ENCODE measurements around the gene LAPTM5. TPM values are rescaled to one million over a fixed set of nuclear protein-coding genes. Genes with fewer than 3 reads are reported as not detected.

The LAPTM5 gene
- total and polyA plus RNA-seq, 10 of the 15 experiments (the other 5 are each of a cell fraction or from before 2014, with no cell fraction given), result 24.1 to 1,034 (median 687) TPM

DNA sequence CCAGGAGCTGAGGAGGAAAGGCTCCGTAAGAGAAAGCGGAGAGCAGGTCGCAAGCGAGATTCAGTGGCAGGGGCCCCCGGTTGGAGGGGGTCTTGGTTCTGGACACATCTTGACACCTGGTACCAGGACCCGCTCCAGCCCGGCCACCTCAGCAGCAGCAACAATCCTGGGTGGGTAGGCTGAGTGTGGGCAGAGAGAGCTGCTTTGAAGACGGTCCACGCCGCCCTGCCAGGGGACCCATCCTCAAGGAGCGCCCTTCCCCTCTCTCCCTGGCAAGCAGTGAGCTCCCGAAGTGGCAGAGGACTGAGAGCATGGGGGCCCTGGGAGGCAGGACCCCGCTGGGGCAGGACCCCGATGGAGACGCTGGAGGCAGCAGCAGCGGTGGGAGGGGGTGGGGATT, 35.6 kb upstream of the LAPTM5 start:
- ATAC-seq, result no peak

More for the DNA sequence above, 35.6 kb upstream of the LAPTM5 start:
- Histone ChIP-seq H3K9me3 (replicated peaks; ENCODE audit: control insufficient read depth, insufficient read depth, low read length) (no peaks in the 10 kb centered on the region), H3K27me3 (replicated peaks in 1 of 2; ENCODE audit: control insufficient read depth in 2 of 2, insufficient read depth in 2 of 2, low read length in 1 of 2) (no peaks in the 10 kb centered on the region), H3K27ac (ENCODE audit: control insufficient read depth, insufficient read depth) (no peak overlapping the region), H3K79me2 (ENCODE audit: control insufficient read depth, insufficient read depth, low read length) (no peaks in the 10 kb centered on the region), H3K9ac (ENCODE audit: control insufficient read depth, insufficient read depth, low read length) (no peak overlapping the region), H3K4me1 (ENCODE audit: control insufficient read depth, insufficient read depth, low read length) (peaks cover 7% of the 10 kb centered on the region), H3K4me2 (ENCODE audit: control insufficient read depth, insufficient read depth) (no peak overlapping the region), H2AFZ (ENCODE audit: control insufficient read depth, low read depth, low read length) (no peak overlapping the region), H4K20me1 (ENCODE audit: control insufficient read depth, insufficient read depth) (no peaks in the 10 kb centered on the region), H3K36me3 (ENCODE audit: control insufficient read depth in 2 of 2, insufficient read depth in 2 of 2, low read length in 1 of 2) (no peaks in the 10 kb centered on the region), H3K4me3 (no peak overlapping the region)
- DNase-seq (ENCODE audit: low read depth, low spot score), result no peak
- intact Hi-C loops (cut with micrococcal nuclease; ENCODE audit: unreplicated experiment) (no loop called here), in situ Hi-C loops (cut with MboI) (no loop called here)
- TF ChIP-seq, protein P1, sequence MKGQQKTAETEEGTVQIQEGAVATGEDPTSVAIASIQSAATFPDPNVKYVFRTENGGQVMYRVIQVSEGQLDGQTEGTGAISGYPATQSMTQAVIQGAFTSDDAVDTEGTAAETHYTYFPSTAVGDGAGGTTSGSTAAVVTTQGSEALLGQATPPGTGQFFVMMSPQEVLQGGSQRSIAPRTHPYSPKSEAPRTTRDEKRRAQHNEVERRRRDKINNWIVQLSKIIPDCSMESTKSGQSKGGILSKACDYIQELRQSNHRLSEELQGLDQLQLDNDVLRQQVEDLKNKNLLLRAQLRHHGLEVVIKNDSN (IDR thresholded peaks at IDR 0.05; ENCODE audit: borderline replicate concordance, extremely low read length, insufficient read depth, low read depth, low read length), result no peak
- TF ChIP-seq, protein P2, sequence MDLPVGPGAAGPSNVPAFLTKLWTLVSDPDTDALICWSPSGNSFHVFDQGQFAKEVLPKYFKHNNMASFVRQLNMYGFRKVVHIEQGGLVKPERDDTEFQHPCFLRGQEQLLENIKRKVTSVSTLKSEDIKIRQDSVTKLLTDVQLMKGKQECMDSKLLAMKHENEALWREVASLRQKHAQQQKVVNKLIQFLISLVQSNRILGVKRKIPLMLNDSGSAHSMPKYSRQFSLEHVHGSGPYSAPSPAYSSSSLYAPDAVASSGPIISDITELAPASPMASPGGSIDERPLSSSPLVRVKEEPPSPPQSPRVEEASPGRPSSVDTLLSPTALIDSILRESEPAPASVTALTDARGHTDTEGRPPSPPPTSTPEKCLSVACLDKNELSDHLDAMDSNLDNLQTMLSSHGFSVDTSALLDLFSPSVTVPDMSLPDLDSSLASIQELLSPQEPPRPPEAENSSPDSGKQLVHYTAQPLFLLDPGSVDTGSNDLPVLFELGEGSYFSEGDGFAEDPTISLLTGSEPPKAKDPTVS (IDR thresholded peaks at IDR 0.05; ENCODE audit: low read depth, low read length), result no peak
- TF ChIP-seq CBX3 (IDR thresholded peaks at IDR 0.05; ENCODE audit: borderline replicate concordance, low read depth) (no peak), CHD4 (IDR thresholded peaks at IDR 0.05) (no peak), ASH2L (IDR thresholded peaks at IDR 0.05; ENCODE audit: borderline replicate concordance, low read depth) (no peak), BCL11A (IDR thresholded peaks at IDR 0.05; ENCODE audit: low read depth, low read length) (no peak), FOS (IDR thresholded peaks at IDR 0.05; ENCODE audit: borderline replicate concordance, extremely low read depth, insufficient read length) (no peak), MYC (IDR thresholded peaks at IDR 0.05; ENCODE audit: insufficient read depth, insufficient read length, insufficient replicate concordance, low read length, severe bottlenecking) (no peak), CBX5 (IDR thresholded peaks at IDR 0.05; ENCODE audit: low read depth) (no peak), POLR2A (IDR thresholded peaks at IDR 0.05; ENCODE audit: low read depth, low read length) (no peak)
- TF ChIP-seq, protein P3, sequence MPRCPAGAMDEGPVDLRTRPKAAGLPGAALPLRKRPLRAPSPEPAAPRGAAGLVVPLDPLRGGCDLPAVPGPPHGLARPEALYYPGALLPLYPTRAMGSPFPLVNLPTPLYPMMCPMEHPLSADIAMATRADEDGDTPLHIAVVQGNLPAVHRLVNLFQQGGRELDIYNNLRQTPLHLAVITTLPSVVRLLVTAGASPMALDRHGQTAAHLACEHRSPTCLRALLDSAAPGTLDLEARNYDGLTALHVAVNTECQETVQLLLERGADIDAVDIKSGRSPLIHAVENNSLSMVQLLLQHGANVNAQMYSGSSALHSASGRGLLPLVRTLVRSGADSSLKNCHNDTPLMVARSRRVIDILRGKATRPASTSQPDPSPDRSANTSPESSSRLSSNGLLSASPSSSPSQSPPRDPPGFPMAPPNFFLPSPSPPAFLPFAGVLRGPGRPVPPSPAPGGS (IDR thresholded peaks at IDR 0.05; ENCODE audit: borderline replicate concordance, insufficient read depth, low read depth, low read length, poor library complexity, severe bottlenecking), result no peak
- TF ChIP-seq, protein P4, sequence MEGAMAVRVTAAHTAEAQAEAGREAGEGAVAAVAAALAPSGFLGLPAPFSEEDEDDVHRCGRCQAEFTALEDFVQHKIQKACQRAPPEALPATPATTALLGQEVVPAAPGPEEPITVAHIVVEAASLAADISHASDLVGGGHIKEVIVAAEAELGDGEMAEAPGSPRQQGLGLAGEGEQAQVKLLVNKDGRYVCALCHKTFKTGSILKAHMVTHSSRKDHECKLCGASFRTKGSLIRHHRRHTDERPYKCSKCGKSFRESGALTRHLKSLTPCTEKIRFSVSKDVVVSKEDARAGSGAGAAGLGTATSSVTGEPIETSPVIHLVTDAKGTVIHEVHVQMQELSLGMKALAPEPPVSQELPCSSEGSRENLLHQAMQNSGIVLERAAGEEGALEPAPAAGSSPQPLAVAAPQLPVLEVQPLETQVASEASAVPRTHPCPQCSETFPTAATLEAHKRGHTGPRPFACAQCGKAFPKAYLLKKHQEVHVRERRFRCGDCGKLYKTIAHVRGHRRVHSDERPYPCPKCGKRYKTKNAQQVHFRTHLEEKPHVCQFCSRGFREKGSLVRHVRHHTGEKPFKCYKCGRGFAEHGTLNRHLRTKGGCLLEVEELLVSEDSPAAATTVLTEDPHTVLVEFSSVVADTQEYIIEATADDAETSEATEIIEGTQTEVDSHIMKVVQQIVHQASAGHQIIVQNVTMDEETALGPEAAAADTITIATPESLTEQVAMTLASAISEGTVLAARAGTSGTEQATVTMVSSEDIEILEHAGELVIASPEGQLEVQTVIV (IDR thresholded peaks at IDR 0.05; ENCODE audit: borderline replicate concordance, partially characterized antibody), result no peak
- POLR2A ChIA-PET, result no interaction called here
- no TSS peak for BruUV-seq (replicated peaks)
- CTCF ChIA-PET, result interaction anchor here (1.0 to 3.4 kb wide), 5 partner anchors 8 to 72 kb away, joined by 3 to 11 read pairs (median 7); no protein-coding TSS in a partner anchor
- no peak for FAIRE-seq
- SMC1A ChIA-PET (ENCODE audit: uncharacterized antibody, unreplicated experiment), result interaction anchor here (1.2 kb wide), 1 partner anchor 73 kb away, joined by 4 read pairs; no protein-coding TSS in a partner anchor
- RAD21 ChIA-PET (ENCODE audit: unreplicated experiment), result interaction anchor here (0.9 to 1.4 kb wide), 3 partner anchors 10 to 73 kb away, joined by 4 to 5 read pairs (median 4); no protein-coding TSS in a partner anchor
- WGBS (ENCODE audit: insufficient coverage, insufficient replicate concordance, low lambda C conversion rate, missing lambda C conversion rate), result 67% methylated on average over 14 of the region's 16 CpGs

Data from GM12878 (cell line).